Vagina (tissue), 2 donors: Measurements from ENCODE around the gene SLC29A3.

Experiments
- CTCF ChIP-seq, 3 experiments: fragments of 450-650 bp in 2 of 3; fragments of 200-600 bp in 1 of 3; sonication (generic) in 1 of 3; IDR thresholded peaks; one replicate each; pipeline ENCODE4 v1.5.1; 2017 to 2019; ENCODE audit warnings: antibody characterized with exemption in 3 of 3, mild to moderate bottlenecking in 2 of 3, moderate library complexity in 2 of 3
- POLR2A ChIP-seq, 2 donors: fragments of 450-650 bp; IDR thresholded peaks; one replicate each; pipeline ENCODE4 v1.6.1; 2017; ENCODE audit warnings: antibody characterized with exemption in 2 of 2, mild to moderate bottlenecking in 2 of 2, moderate library complexity in 2 of 2
- POLR2AphosphoS5 ChIP-seq, 2 donors: sonication (generic); formaldehyde crosslinking; IDR thresholded peaks; one replicate each; pipeline ENCODE4 v1.9.0; 2017; ENCODE audit warnings: antibody characterized with exemption in 2 of 2, mild to moderate bottlenecking in 2 of 2, low read depth in 1 of 2; ENCODE audit not compliant: insufficient read depth in 1 of 2

DNA sequence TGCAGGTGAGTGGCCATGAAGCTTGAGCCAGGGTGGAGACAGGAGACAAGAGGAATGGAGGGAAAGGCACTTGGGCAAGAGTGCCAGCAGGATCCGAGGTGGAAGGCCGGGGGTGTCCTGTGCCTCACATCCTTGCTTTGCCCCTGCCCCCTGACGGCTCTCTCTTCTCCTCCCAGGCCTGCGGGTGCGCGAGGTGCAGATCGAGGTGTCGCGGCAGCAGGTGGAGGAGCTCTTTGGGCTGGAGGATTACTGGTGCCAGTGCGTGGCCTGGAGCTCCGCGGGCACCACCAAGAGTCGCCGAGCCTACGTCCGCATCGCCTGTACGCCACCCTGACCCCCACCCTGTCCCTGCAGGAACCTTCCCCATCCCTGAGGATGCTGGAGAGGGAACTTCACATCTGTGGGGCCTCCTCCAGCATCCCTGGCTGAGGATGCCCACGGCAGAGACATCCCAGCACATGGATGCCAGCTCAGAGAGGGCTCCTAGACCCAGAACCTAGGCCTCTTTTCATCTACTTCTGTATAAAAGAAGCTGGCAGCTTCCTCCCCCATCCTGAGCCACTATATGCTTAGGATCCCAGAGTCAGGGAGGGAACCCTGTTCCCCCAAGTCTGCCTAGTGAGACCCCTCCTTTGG is 34.4 kb upstream of the SLC29A3 start:
- TF ChIP-seq CTCF (IDR thresholded peaks at IDR 0.05) (no peak), POLR2A (IDR thresholded peaks at IDR 0.05) (no peak), POLR2AphosphoS5 (IDR thresholded peaks at IDR 0.05; ENCODE audit: insufficient read depth in 1 of 2, low read depth in 1 of 2) (no peak)
